HUDEP-2 (cell line): Measurements from ENCODE around the gene PDLIM5.
"Not testable (repeated sequence)": the region's sequence is repeated elsewhere in the genome, so short reads cannot be mapped to it uniquely, and the experiment has no call there.

ENCODE experiments used
- DNase-seq, 76 experiments: peaks; one replicate each; lab custom pipeline; 2025; ENCODE audit not compliant: unreplicated experiment in 76 of 76; lab: John Stamatoyannopoulos, UW

Gene PDLIM5

GRCh38 chr4:94551643-94552564, 100.2 kb downstream of the PDLIM5 start:
- DNase-seq, result no peak

- DNase-seq, result not testable (repeated sequence)
Measured at GRCh38 chr4:94556047-94556446, 104.3 kb downstream of the PDLIM5 start.

- not testable (repeated sequence) for DNase-seq
Measured at GRCh38 chr4:94557632-94558031, 105.9 kb downstream of the PDLIM5 start.

DNA sequence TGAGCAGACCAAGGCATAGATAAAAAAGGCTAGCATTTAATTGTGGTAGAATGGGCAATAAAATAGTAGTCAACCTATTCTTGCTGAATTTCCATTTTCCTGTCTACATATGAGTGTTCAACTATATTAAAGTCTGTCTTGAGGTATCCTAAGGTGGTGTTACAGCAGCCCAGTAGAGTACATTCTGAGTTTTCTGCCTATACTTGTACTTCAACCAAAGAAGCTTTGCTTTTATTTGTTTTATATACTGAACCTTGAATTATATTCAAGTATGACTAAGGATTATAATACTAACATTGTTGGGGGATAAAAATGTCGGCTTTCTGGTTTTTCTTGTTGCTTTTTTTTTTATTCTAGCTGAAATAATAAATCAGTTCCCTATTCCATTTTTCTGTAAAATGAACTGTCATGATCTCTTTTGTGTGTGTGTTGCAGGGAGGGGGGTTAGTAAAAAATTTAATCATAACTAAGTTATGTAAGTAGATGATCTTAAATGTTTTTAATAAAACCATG, 106.7 kb downstream of the PDLIM5 start:
- no peak for DNase-seq

- peak in 1 of 76 experiments; percentile 8 for DNase-seq
Measured at GRCh38 chr4:94559351-94559806, 107.6 kb downstream of the PDLIM5 start.

- no peak for DNase-seq
Measured at GRCh38 chr4:94561249-94562024, 109.7 kb downstream of the PDLIM5 start.

- DNase-seq, result no peak
Measured at GRCh38 chr4:94562285-94562684, 110.5 kb downstream of the PDLIM5 start.

DNA sequence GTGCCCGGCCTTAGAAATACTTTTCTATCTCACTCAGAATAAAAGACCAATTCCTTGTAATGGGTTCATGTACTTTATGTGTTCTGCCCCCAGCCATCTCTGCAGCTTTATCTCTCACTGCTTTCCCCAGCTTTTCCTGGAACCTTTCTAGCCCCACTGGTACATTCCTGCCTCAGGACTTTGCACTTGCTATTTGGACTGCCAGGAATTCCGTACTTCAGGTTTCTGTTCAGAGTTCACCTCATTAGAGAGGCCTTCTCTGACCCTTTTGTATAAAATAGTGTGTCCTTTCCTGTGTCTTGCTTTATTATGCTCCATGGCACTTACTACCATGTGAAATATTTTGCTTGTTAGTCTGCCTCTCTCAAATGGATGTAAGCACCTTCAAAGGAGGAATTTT, 112.5 kb downstream of the PDLIM5 start:
- DNase-seq, result no peak

DNA sequence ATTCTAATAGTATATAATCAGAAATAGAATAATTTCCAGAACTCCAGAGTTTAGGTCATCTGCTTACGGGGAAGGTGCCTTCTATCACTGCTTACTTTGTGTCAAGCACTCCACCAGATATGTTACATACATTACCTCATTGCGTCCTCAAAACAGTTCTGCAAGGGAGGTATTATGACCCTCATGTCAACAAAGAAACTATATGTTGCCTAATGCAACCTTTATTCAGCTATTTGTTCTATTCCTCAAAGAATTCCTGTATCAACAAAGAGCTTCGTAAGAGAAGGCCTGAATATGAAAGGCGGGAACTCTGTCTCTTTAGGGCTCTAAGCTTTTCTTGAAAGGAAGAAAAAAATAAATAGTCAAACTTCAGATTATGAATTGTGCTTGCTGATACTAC, 114.7 kb downstream of the PDLIM5 start:
- DNase-seq, result no peak

GRCh38 chr4:94567811-94568210, 116.1 kb downstream of the PDLIM5 start:
- DNase-seq, result peak in 2 of 76 experiments; percentile 1 to 13

- DNase-seq, result no peak
Measured at GRCh38 chr4:94570558-94570957, 118.8 kb downstream of the PDLIM5 start.

- no peak for DNase-seq
Measured at GRCh38 chr4:94571298-94571697, 119.6 kb downstream of the PDLIM5 start.

- DNase-seq, result no peak
Measured at GRCh38 chr4:94571715-94572114, 120.0 kb downstream of the PDLIM5 start.

DNA sequence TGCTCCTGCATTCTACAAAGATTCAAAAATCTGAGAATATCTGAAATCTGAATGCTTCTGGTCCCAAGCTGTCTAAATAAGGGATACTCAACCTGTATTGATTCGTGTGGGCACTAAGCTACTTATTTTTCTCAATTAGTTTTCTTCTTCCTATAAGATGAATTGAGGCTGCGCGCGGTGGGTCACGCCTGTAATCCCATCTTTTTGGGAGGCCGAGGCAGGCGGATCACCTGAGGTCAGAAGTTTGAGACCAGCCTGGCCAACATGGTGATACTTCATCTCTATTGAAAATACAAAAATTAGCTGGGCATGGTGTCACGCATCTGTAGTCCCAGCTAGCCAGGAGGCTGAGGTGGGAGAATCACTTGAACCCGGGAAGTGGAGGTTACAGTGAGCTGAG, 122.3 kb downstream of the PDLIM5 start:
- no peak for DNase-seq

DNA sequence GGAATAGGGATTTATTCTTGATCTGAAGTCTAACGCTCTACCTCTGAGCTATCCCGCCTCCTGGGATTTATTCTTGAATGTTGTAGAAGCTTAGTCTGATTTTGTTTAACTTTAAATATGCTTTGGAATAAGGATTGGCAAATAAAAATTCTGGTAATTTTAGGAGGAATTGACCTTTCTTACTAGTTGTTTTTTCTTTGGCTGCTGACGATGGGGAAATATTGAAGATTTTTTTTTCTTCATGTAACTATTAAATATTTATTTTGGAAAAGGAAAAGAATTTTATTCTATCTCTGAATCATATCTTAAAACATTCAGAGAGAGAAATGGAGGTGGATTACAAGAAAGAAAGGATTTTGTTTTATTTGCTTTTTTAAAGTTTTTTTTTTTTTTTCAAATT, 122.9 kb downstream of the PDLIM5 start:
- DNase-seq, result no peak

DNA sequence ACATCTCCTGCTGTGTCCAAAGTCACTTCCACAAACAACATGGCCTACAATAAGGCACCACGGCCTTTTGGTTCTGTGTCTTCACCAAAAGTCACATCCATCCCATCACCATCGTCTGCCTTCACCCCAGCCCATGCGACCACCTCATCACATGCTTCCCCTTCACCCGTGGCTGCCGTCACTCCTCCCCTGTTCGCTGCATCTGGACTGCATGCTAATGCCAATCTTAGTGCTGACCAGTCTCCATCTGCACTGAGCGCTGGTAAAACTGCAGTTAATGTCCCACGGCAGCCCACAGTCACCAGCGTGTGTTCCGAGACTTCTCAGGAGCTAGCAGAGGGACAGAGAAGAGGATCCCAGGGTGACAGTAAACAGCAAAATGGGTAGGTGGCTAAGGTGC, 123.9 kb downstream of the PDLIM5 start:
- DNase-seq, result no peak

- DNase-seq, result no peak
Measured at GRCh38 chr4:94576210-94576609, 124.5 kb downstream of the PDLIM5 start.

GRCh38 chr4:94577136-94577535, 125.4 kb downstream of the PDLIM5 start:
- no peak for DNase-seq

- no peak for DNase-seq
Measured at GRCh38 chr4:94578195-94578594, 126.5 kb downstream of the PDLIM5 start.

DNA sequence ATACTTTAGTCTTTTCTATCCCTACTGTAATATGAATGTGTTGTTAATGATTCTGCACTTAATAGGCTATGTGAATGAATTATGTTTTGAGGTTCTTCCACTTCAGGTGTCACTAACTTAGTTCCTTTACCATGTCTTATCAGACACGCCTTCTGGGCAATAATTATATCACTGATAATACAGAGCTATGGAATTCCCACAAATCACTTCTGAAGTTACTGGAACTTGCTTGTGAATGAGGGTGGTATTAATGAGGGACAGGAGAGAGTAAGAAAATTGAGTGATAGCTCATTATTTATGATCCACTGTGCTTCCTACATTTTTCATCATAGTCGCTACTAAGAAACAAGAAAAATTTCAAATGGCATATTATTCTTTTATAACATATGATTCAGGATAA, 130.0 kb downstream of the PDLIM5 start:
- no peak for DNase-seq

GRCh38 chr4:94582517-94582916, 130.8 kb downstream of the PDLIM5 start:
- DNase-seq, result no peak
